Measurements from ENCODE around the gene ANK3.
"Not testable (repeated sequence)": the region's sequence is repeated elsewhere in the genome, so short reads cannot be mapped to it uniquely, and the experiment has no call there.

Gene ANK3

DNA sequence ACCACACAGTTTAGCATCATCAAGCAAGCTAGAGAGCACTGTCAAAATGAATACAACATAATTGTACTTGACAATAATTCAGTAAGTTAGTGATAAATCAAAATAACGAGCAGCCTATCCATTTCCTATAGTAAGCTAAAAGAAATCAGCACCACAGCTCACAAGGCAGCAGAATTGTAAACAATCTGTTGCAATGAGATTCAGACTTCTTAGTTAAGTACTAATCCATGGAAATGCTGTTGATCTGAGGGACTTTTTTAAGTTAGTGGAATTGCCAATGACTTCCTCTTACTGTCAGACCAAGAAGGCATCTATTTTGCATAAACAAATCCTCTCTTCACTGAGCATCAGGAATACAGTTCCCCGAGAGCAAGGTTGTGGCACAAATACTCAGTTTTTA lies 346.8 kb downstream of the ANK3 start:
- H3K4me3 ChIP-seq (ENCODE audit: low read length): no peak overlapping the region
- TF ChIP-seq, protein P1, sequence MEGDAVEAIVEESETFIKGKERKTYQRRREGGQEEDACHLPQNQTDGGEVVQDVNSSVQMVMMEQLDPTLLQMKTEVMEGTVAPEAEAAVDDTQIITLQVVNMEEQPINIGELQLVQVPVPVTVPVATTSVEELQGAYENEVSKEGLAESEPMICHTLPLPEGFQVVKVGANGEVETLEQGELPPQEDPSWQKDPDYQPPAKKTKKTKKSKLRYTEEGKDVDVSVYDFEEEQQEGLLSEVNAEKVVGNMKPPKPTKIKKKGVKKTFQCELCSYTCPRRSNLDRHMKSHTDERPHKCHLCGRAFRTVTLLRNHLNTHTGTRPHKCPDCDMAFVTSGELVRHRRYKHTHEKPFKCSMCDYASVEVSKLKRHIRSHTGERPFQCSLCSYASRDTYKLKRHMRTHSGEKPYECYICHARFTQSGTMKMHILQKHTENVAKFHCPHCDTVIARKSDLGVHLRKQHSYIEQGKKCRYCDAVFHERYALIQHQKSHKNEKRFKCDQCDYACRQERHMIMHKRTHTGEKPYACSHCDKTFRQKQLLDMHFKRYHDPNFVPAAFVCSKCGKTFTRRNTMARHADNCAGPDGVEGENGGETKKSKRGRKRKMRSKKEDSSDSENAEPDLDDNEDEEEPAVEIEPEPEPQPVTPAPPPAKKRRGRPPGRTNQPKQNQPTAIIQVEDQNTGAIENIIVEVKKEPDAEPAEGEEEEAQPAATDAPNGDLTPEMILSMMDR (conservative IDR thresholded peaks at IDR 0.05; ENCODE audit: low read length): no peak
- DNase-seq (ENCODE audit: low read depth): no peak

DNA sequence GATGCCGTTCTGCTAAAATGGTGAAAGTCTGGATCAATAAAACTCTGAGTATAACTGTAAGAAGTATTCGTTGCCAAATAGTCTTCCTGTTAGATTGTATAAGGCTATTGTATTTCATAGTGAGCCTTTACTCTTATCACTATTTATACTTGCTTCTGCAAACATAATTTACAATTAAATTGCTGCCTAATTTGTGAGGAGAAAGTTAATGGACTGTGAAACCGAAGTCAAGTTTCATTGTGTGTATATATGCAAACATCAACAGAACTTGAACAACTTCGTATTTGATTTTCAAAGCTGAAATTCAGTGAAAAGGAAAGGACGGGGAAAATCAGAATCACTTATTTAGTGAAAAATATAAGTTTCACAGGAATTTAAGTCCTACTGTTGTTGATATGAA lies 347.4 kb downstream of the ANK3 start:
- TF ChIP-seq, protein P1 (conservative IDR thresholded peaks at IDR 0.05; ENCODE audit: low read length): no peak

DNA sequence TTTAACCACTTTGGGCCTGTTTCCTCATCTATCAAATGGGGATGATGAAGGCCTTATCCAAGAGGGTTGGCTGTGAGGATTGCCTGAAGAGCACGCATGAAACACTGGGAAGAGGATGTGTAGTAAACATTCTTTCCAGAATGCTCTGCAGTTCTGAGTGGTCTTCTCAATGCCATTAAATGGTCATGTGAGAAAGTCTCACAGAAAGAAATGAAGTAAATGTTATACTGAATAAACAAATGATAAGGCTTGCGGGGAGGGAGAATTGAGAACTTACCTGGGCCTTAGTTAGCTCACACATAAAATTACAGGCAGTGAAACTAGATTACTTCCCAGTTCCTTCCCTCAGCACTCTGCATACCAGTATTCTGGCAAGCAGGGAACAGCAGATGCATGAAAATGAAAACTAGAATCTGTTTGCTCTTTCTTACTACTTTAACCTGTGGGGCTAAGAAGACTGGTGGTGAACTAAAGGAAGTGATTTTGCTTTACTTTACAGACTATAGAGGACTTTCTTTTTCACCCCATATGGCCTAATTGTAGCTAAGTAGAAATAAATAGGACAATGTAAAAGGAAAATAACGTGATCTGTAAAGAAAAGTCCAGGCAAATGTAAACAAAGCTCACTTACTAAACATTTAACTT lies 348.1 kb downstream of the ANK3 start:
- no peak for DNase-seq (ENCODE audit: low read depth)
- TF ChIP-seq, protein P1 (conservative IDR thresholded peaks at IDR 0.05; ENCODE audit: low read length): no peak
- H3K4me3 ChIP-seq (ENCODE audit: low read length): no peak overlapping the region

More for the DNA sequence above, 347.4 kb downstream of the ANK3 start:
- H3K4me3 ChIP-seq (ENCODE audit: low read length): no peak overlapping the region
- no peak for DNase-seq (ENCODE audit: low read depth)

DNA sequence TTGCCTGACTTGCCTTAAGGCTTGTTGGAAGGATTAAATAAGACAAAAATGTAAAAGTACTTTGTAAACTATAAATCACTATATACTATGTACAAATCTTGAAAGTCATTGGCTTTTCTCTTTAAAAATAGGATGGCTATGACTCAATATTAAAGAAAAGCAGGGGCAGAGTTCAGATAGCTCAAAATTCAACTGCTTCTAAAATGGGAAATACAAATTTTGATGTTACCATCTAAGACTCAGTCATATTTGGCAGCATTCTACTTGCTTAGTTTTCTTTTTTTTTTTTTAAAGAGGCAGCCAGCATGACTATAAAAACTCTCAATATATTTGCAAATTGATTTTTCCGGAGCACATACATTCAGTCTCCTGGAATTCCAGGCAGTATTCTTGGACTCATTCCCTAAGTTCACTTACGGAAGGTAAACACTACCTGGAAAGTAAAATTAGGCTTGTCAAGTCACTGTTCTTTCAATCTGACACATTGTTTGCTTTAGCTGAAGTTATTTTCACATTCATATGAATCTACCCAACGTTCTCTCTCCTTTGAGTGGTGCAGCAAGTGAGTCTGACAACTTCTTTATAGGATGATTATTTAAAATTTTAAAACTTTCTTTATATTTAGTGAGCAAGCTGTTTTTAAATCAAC lies 349.5 kb downstream of the ANK3 start:
- TF ChIP-seq, protein P1 (conservative IDR thresholded peaks at IDR 0.05; ENCODE audit: low read length): no peak
- DNase-seq (ENCODE audit: low read depth): no peak
- no peak overlapping the region for H3K4me3 ChIP-seq (ENCODE audit: low read length)

DNA sequence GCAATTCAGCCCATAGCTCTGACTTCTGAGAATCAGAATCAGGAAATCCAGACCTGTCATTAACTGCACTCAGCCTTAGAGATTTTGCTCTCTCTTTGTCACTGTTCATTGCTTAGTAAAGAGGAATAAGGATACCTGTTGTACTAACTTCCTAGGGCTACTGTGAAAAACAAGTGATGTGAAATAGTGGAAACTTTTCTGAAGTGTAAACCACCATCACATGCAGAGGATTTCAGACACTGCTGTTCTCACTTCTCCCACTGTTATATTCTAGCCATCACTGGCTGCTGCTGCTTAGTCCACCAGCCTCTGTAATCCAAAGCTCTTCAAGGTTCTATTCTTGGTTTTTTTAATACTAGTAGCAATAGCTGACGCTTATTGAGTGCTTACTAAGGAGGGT lies 353.7 kb downstream of the ANK3 start:
- H3K4me3 ChIP-seq (ENCODE audit: low read length): no peak overlapping the region
- TF ChIP-seq, protein P1 (conservative IDR thresholded peaks at IDR 0.05; ENCODE audit: low read length): no peak
- DNase-seq (ENCODE audit: low read depth): no peak

DNA sequence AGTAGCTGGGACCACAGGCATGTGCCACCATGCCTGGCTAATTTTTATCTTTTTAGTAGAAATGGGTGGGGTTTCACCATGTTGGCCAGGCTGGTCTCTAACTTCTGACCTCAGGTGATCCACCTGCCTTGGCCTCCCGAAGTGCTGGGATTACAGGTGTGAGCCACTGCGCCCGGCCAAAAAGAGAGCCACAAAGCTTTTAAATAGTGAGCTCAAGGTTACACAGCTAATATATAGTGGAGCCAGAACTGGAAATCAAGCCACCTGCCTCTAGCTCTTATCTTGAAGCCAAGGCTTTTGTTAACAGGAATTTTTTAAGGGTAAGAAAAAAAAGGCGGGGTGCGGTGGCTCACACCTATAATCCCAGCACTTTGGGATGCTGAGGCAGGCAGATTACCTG lies 354.3 kb downstream of the ANK3 start:
- DNase-seq (ENCODE audit: low read depth); H3K4me3 ChIP-seq (ENCODE audit: low read length): not testable (repeated sequence)

DNA sequence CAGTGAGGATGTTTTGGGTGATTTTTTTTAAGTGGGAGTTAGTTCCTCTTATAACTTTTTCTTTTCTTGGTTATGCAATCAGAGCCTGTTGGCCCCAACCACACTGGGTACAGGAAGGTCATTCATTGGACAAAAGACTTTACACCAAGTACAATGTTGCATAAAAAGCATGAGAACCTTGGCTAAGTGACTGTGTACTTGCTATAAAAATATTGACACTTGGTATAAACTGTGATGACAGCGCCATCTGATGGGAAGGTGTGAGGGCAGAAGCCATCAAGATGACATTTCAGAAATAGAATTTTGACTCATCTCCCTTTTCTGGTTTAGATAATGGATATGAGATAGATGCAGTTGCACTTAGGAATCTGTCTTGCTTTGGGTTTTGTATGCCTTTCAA lies 357.0 kb downstream of the ANK3 start:
- DNase-seq (ENCODE audit: low read depth): peak; percentile 41
- no peak overlapping the region for H3K4me3 ChIP-seq (ENCODE audit: low read length)
- TF ChIP-seq, protein P1 (conservative IDR thresholded peaks at IDR 0.05; ENCODE audit: low read length): peak; percentile 54
